Prostate gland (tissue), 2 donors: ENCODE data around the gene HIBCH. TPM values are rescaled to one million over a fixed set of nuclear protein-coding genes. Genes with fewer than 3 reads are reported as not detected.
A peak's percentile ranks its signal among the peaks of the same experiment; 100 is the strongest.

ENCODE experiments used
- DNase-seq: peaks from one replicate; pipeline ENCODE4 v3.0.0-alpha.2; 2019; ENCODE audit warnings: low spot score
- H3K27ac ChIP-seq, 2 donors: fragments of 200-600 bp; sonication (generic); 2 replicates each; pipeline ENCODE4 v1.5.1; 2017 to 2019
- H3K27me3 ChIP-seq: fragments of 200-600 bp; sonication (generic); replicated peaks from 2 replicates; pipeline ENCODE4 v1.5.1; 2019; ENCODE audit not compliant: insufficient read depth
- H3K36me3 ChIP-seq, 2 donors: fragments of 200-600 bp; sonication (generic); 1 replicate in 1 of 2; 2 replicates in 1 of 2; pipeline versions ENCODE4 v1.5.1 to v1.8.1; 2017 to 2019
- H3K4me1 ChIP-seq: fragments of 200-600 bp; sonication (generic); replicated peaks from 2 replicates; pipeline ENCODE4 v1.5.1; 2019
- H3K4me3 ChIP-seq, 2 donors: fragments of 200-600 bp; sonication (generic); 2 replicates each; pipeline ENCODE4 v1.5.1; 2017 to 2019
- H3K9me3 ChIP-seq: fragments of 200-600 bp; sonication (generic); 2 replicates; pipeline ENCODE4 v1.5.1; 2017
- POLR2A ChIP-seq: fragments of 450-650 bp; IDR thresholded peaks from one replicate; pipeline ENCODE4 v1.6.1; 2016; ENCODE audit warnings: antibody characterized with exemption, mild to moderate bottlenecking
- POLR2AphosphoS5 ChIP-seq: sonication (generic); formaldehyde crosslinking; IDR thresholded peaks from one replicate; pipeline ENCODE4 v1.6.1; 2017; ENCODE audit warnings: antibody characterized with exemption
- WGBS: methylation state at CpG from one replicate; pipeline ENCODE4 v1.1.5; 2018; 5-methylcytosine and 5-hydroxymethylcytosine counted together
- intact Hi-C: fragments of 100-400 bp; cut with DNase I; formaldehyde crosslinking; loops from one replicate; pipeline ENCODE4 v1.14.2; 2022
- total RNA-seq, 2 donors: library from RNA; depleted of rRNA; stranded (reverse); fragments of >200 nt; gene quantifications; one replicate each; pipeline ENCODE4 v1.1.0, GENCODE V29; 2016
- TF ChIP-seq, protein P1 (sequence below), 4 experiments: fragments of 200-600 bp in 2 of 4; fragments of 450-650 bp in 2 of 4; sonication (generic) in 2 of 4; IDR thresholded peaks; 1 replicate in 3 of 4; 2 replicates in 1 of 4; pipeline ENCODE4 v1.5.1; 2016 to 2019; ENCODE audit warnings: antibody characterized with exemption in 4 of 4, mild to moderate bottlenecking in 2 of 4, moderate library complexity in 2 of 4

HIBCH gene
- total RNA-seq, 2 donors from 2014 or later: 25.3 to 27.8 TPM

DNA sequence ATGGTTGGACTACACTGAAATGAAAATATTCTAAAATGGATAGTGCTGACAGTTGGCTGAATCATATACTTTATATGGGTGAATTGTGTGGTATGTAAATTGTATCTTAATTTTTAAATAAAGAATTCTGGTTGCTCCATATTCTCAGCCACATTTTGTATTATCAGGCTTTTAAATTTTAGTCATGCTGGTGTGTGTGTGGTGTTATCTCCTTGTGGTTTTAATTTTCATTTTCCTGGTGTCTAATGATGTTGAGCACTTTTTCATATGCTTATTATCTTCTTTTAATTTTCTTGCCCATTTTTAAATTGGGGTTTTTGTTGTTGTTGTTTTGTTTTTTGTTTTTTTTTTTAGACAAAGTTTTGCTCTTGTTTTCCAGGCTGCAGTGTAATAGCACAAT is 3.8 kb upstream of the HIBCH start:
- no peak overlapping the region for H3K4me3 ChIP-seq
- no peaks in the 10 kb centered on the region for H3K9me3 ChIP-seq
- H3K27ac ChIP-seq: no peak overlapping the region
- no peaks in the 10 kb centered on the region for H3K36me3 ChIP-seq
- no peaks in the 10 kb centered on the region for H3K4me1 ChIP-seq
- no peaks in the 10 kb centered on the region for H3K27me3 ChIP-seq
- intact Hi-C loops: no loop called here
- TF ChIP-seq POLR2A: no peak
- DNase-seq: no peak

DNA sequence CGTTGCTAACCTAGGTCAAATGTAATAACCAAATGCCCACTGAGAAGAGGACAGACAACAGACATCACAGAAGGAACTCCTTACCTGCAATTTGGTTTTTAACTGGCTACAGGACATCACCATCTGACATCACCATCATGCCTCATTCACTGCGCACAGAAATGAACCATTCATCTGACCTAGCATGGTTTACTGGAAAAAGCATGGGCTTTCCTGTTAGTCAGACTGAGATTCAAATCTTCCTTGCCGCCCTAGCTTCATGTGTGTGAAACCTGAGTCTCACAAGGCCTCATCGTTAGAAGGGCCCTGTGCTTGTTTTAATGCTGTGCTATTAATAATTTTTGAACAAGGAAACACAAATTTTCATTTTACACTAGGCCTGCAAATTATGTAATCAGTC is 1.1 kb upstream of the HIBCH start:
- Histone ChIP-seq H3K27me3 (no peaks in the 10 kb centered on the region), H3K4me3 (no peak overlapping the region), H3K27ac (peak overlapping the region; percentile 93 to 95), H3K4me1 (no peaks in the 10 kb centered on the region), H3K9me3 (no peaks in the 10 kb centered on the region), H3K36me3 (no peaks in the 10 kb centered on the region)
- TF ChIP-seq POLR2A (no peak), POLR2AphosphoS5 (no peak)
- TF ChIP-seq, protein P1, sequence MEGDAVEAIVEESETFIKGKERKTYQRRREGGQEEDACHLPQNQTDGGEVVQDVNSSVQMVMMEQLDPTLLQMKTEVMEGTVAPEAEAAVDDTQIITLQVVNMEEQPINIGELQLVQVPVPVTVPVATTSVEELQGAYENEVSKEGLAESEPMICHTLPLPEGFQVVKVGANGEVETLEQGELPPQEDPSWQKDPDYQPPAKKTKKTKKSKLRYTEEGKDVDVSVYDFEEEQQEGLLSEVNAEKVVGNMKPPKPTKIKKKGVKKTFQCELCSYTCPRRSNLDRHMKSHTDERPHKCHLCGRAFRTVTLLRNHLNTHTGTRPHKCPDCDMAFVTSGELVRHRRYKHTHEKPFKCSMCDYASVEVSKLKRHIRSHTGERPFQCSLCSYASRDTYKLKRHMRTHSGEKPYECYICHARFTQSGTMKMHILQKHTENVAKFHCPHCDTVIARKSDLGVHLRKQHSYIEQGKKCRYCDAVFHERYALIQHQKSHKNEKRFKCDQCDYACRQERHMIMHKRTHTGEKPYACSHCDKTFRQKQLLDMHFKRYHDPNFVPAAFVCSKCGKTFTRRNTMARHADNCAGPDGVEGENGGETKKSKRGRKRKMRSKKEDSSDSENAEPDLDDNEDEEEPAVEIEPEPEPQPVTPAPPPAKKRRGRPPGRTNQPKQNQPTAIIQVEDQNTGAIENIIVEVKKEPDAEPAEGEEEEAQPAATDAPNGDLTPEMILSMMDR (IDR thresholded peaks at IDR 0.05): no peak
- WGBS: 97% methylated on average over 4 of the region's 4 CpGs
- no peak for DNase-seq
- intact Hi-C loops: no loop called here

DNA sequence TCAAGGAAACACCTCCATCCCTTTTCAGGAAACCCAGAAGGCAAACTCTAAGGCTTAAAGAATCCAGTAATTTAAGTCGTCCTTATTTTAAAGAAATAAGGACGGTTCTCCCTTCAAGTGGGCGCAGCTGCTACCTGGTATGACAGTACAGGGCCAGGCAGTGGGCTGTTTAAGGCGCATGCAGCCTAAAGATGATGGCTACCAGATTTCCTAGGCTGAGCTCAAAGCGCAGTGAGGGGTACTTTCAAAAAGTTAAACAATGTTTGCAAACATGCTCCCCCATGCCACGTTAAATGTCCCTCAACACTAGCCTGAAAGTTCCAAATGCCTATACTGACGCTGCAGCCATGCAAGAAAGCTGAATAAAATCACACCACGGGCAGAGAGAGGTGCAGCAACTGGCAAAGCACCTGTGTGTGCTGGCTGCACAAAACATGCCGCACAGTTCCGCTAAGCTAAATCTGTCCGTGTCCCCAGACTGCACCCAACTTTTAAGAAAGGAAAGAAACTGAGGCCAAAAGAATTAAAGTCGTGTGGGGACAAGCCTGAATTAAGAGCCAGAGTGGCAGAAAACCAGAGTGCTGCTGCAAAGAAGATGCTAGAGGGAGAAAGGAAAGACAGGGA is 583 bp downstream of the HIBCH start:
- Histone ChIP-seq H3K4me3 (peak overlapping the region; percentile 64 to 67), H3K4me1 (no peaks in the 10 kb centered on the region), H3K36me3 (no peaks in the 10 kb centered on the region), H3K27ac (peak overlapping the region; percentile 93 to 95), H3K9me3 (no peaks in the 10 kb centered on the region), H3K27me3 (no peaks in the 10 kb centered on the region)
- TF ChIP-seq, protein P1 (IDR thresholded peaks at IDR 0.05): no peak
- TF ChIP-seq POLR2AphosphoS5 (no peak), POLR2A (no peak)
- WGBS: under 1% methylated on average over 12 of the region's 12 CpGs
- peak; percentile 13 for DNase-seq
- intact Hi-C loops: loop anchor here (1.0 to 10.0 kb wide), 3 partner anchors 138 to 534 kb away; partner anchors contain the start of genes ORMDL1 and PMS1

DNA sequence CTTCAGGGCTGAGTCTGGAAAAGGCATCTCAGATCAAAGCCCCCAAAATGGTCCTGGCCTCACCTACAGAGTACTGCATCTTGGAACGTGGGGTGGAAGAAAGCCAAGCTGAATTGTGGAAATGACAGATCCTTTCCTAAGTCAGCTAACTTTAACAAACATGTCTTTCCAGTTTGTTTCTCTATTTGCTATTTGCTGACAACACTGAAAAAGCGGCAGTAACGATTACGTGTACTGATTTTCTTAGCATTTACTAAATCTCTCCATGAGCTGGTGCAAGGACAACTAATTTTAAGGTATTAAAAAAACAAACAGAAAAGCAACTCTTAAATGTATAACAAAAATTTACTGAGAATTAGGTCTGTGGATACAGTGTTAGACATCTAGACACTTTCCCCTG is 1.1 kb downstream of the HIBCH start:
- Histone ChIP-seq H3K4me3 (peak overlapping the region; percentile 64 to 67), H3K4me1 (no peaks in the 10 kb centered on the region), H3K9me3 (no peaks in the 10 kb centered on the region), H3K27ac (peak overlapping the region; percentile 93 to 95), H3K36me3 (no peaks in the 10 kb centered on the region), H3K27me3 (no peaks in the 10 kb centered on the region)
- DNase-seq: no peak
- TF ChIP-seq, protein P1 (IDR thresholded peaks at IDR 0.05): no peak
- TF ChIP-seq POLR2AphosphoS5 (no peak), POLR2A (no peak)
- intact Hi-C loops: loop anchor here (5.0 to 10.0 kb wide), 2 partner anchors 231 to 534 kb away; partner anchors contain the start of genes ORMDL1 and PMS1
- 26% methylated on average over 4 of the region's 4 CpGs for WGBS

DNA sequence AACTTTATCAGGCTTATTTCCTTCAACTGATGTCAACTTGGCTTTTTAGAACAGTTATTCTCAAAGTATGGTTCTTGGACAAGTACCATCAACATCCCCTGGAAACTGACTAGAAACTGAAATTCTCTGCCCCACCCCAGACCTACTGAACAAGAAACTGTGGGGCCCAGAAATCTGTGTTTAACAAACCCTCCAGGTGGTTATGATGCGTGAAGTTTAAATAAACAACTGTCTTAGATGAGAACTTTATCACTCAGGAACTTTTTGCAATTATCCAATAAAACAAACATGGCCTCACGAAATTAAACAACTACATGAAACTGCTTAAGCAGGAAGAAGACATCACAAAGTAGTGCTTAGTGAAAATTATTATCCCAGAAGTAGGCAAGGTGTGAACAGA is 4.4 kb downstream of the HIBCH start:
- no peak overlapping the region for H3K27ac ChIP-seq
- no peaks in the 10 kb centered on the region for H3K27me3 ChIP-seq
- H3K9me3 ChIP-seq: no peaks in the 10 kb centered on the region
- no peaks in the 10 kb centered on the region for H3K36me3 ChIP-seq
- H3K4me1 ChIP-seq: no peaks in the 10 kb centered on the region
- intact Hi-C loops: loop anchor here (5.0 to 10.0 kb wide), 2 partner anchors 228 to 530 kb away; partner anchors contain the start of genes ORMDL1 and PMS1
- WGBS: 69% methylated on average over 2 of the region's 2 CpGs
- TF ChIP-seq POLR2AphosphoS5 (no peak), POLR2A (no peak)
- TF ChIP-seq, protein P1 (IDR thresholded peaks at IDR 0.05): no peak
- H3K4me3 ChIP-seq: no peak overlapping the region
- DNase-seq: no peak
